IMR-90 (cell line): ENCODE data around the gene TOMM34. TPM values are rescaled to one million over a fixed set of nuclear protein-coding genes. Genes with fewer than 3 reads are reported as not detected.

Source experiments
- ATAC-seq: fragments of 200-7000 bp; cut with Tn5 transposase; 2 replicates; pipeline ENCODE4 v1.9.1; 2020; ENCODE audit warnings: low read depth, mild to moderate bottlenecking, moderate library complexity
- BruUV-seq: library from RNA; stranded (reverse); fragments of 400-500 nt; replicated peaks from 2 replicates; lab custom pipeline; 2021; lab: Mats Ljungman, UMichigan
- CTCF ChIA-PET: fragments of 300-600 bp; formaldehyde crosslinking; extraction: SDS; loops from one replicate; lab custom pipeline; 2021; ENCODE audit warnings: antibody characterized with exemption; lab: Yijun Ruan, JAX
- POLR2A ChIA-PET: fragments of 300-600 bp; sonication (Branson Sonifier 250); formaldehyde crosslinking; loops from one replicate; lab custom pipeline; 2022; ENCODE audit warnings: antibody characterized with exemption; ENCODE audit not compliant: unreplicated experiment; lab: Charles Lee
- DNase-seq: peaks from one replicate; pipeline ENCODE4 v3.0.0; 2013
- H2AFZ ChIP-seq: replicated peaks from 2 replicates; pipeline ENCODE3; 2013; ENCODE audit warnings: low read length, mild to moderate bottlenecking; ENCODE audit not compliant: poor library complexity
- H2AK5ac ChIP-seq: 2 replicates; pipeline ENCODE4 v1.6.1; 2013; ENCODE audit warnings: low read depth, low read length, inconsistent platforms
- H2AK9ac ChIP-seq: replicated peaks from 2 replicates; pipeline ENCODE3; 2013; ENCODE audit warnings: mild to moderate bottlenecking, low read depth, low read length, moderate library complexity; ENCODE audit not compliant: poor library complexity
- H2BK120ac ChIP-seq: 2 replicates; pipeline ENCODE4 v1.6.1; 2013; ENCODE audit warnings: low read depth, low read length, inconsistent platforms
- H2BK15ac ChIP-seq: 3 replicates; pipeline ENCODE4 v1.6.1; 2013; ENCODE audit warnings: low read depth, low read length, inconsistent platforms
- H2BK20ac ChIP-seq: 2 replicates; pipeline ENCODE4 v1.6.1; 2013; ENCODE audit warnings: low read depth, mild to moderate bottlenecking, inconsistent platforms, low read length, moderate library complexity
- H2BK5ac ChIP-seq: 2 replicates; pipeline ENCODE4 v1.6.1; 2013; ENCODE audit warnings: mild to moderate bottlenecking, low read depth, low read length, inconsistent platforms; ENCODE audit not compliant: poor library complexity, severe bottlenecking
- H3K14ac ChIP-seq: replicated peaks from 2 replicates; pipeline ENCODE4 v1.6.1; 2013; ENCODE audit warnings: low read depth, low read length, inconsistent platforms
- H3K18ac ChIP-seq: 2 replicates; pipeline ENCODE4 v1.6.1; 2013; ENCODE audit warnings: low read depth, low read length, control low read depth
- H3K23ac ChIP-seq: 2 replicates; pipeline ENCODE4 v1.6.1; 2013; ENCODE audit warnings: low read depth, low read length, inconsistent platforms
- H3K27ac ChIP-seq: 2 replicates; pipeline ENCODE4 v1.5.1; 2013; ENCODE audit warnings: mild to moderate bottlenecking, control low read depth, low read length; ENCODE audit not compliant: insufficient read depth
- H3K27me3 ChIP-seq: 2 replicates; pipeline ENCODE4 v1.6.1; 2013; ENCODE audit warnings: low read length; ENCODE audit not compliant: control insufficient read depth, insufficient read depth
- H3K36me3 ChIP-seq: 2 replicates; pipeline ENCODE4 v1.6.1; 2013; ENCODE audit warnings: low read length, mixed read lengths; ENCODE audit not compliant: control insufficient read depth, insufficient read depth
- H3K4ac ChIP-seq: 2 replicates; pipeline ENCODE4 v1.6.1; 2013; ENCODE audit warnings: low read depth, low read length, inconsistent platforms
- H3K4me1 ChIP-seq: 2 replicates; pipeline ENCODE4 v1.6.1; 2013; ENCODE audit warnings: low read length, mixed read lengths; ENCODE audit not compliant: control insufficient read depth, insufficient read depth
- H3K4me2 ChIP-seq: 2 replicates; pipeline ENCODE4 v1.6.1; 2013; ENCODE audit warnings: low read depth, mild to moderate bottlenecking, control low read depth, low read length, moderate library complexity
- H3K4me3 ChIP-seq: 2 replicates; pipeline ENCODE4 v1.5.1; 2013; ENCODE audit warnings: low read depth, mild to moderate bottlenecking, control low read depth, low read length, moderate library complexity; ENCODE audit not compliant: insufficient read depth
- H3K56ac ChIP-seq: 2 replicates; pipeline ENCODE4 v1.6.1; 2013; ENCODE audit warnings: low read length, inconsistent platforms; ENCODE audit not compliant: insufficient read depth; ENCODE audit errors: extremely low read depth
- H3K79me1 ChIP-seq, 2 experiments: 2 replicates each; pipeline ENCODE4 v1.6.1; 2013; ENCODE audit warnings: low read length in 2 of 2, inconsistent platforms in 1 of 2, low read depth in 1 of 2
- H3K9ac ChIP-seq: 2 replicates; pipeline ENCODE4 v1.6.1; 2013; ENCODE audit warnings: low read depth, low read length, control low read depth
- H3K9me1 ChIP-seq: 2 replicates; pipeline ENCODE4 v1.6.1; 2013; ENCODE audit warnings: low read length, inconsistent platforms; ENCODE audit not compliant: insufficient read depth
- H3K9me3 ChIP-seq: 2 replicates; pipeline ENCODE4 v1.6.1; 2013; ENCODE audit warnings: low read length; ENCODE audit not compliant: control insufficient read depth, insufficient read depth
- H4K20me1 ChIP-seq: 2 replicates; pipeline ENCODE4 v1.6.1; 2013; ENCODE audit warnings: low read length, inconsistent platforms; ENCODE audit not compliant: insufficient read depth
- H4K5ac ChIP-seq: 2 replicates; pipeline ENCODE4 v1.6.1; 2013; ENCODE audit warnings: mild to moderate bottlenecking, low read depth, low read length, control low read depth
- H4K8ac ChIP-seq, 2 experiments: 2 replicates each; pipeline ENCODE4 v1.6.1; 2013; ENCODE audit warnings: low read depth in 2 of 2, low read length in 2 of 2, control low read depth in 1 of 2, inconsistent platforms in 1 of 2
- H4K91ac ChIP-seq: 2 replicates; pipeline ENCODE4 v1.6.1; 2013; ENCODE audit warnings: low read depth, low read length, inconsistent platforms; ENCODE audit not compliant: insufficient read depth
- BHLHE40 ChIP-seq: fragments of 150-350 bp; IDR thresholded peaks from 2 replicates; pipeline ENCODE4 v1.6.1; 2016; ENCODE audit warnings: mild to moderate bottlenecking, low read depth, low read length
- CHD1 ChIP-seq: IDR thresholded peaks from 2 replicates; pipeline ENCODE4 v1.6.1; 2012; ENCODE audit warnings: low read depth, low read length, improper control_type of control experiment
- FOS ChIP-seq: fragments of 150-350 bp; IDR thresholded peaks from 2 replicates; pipeline ENCODE4 v1.6.1; 2016; ENCODE audit warnings: low read depth, low read length
- MAFK ChIP-seq: IDR thresholded peaks from 2 replicates; pipeline ENCODE4 v1.6.1; 2012; ENCODE audit warnings: low read depth, low read length, improper control_type of control experiment
- MXI1 ChIP-seq: IDR thresholded peaks from 2 replicates; pipeline ENCODE4 v1.6.1; 2012; ENCODE audit warnings: low read depth, mild to moderate bottlenecking, low read length, moderate library complexity, borderline replicate concordance
- NFE2L2 ChIP-seq: fragments of 150-350 bp; IDR thresholded peaks from 2 replicates; pipeline ENCODE4 v1.6.1; 2016; ENCODE audit warnings: low read depth, mild to moderate bottlenecking, low read length
- POLR2A ChIP-seq: IDR thresholded peaks from 2 replicates; pipeline ENCODE4 v1.6.1; 2012; ENCODE audit warnings: mild to moderate bottlenecking, low read depth, low read length
- RAD21 ChIP-seq: IDR thresholded peaks from 2 replicates; pipeline ENCODE4 v1.6.1; 2012; ENCODE audit warnings: low read length, improper control_type of control experiment
- RCOR1 ChIP-seq: IDR thresholded peaks from 2 replicates; pipeline ENCODE4 v1.6.1; 2012; ENCODE audit warnings: mild to moderate bottlenecking, low read length, improper control_type of control experiment; ENCODE audit not compliant: insufficient replicate concordance
- SMC3 ChIP-seq: fragments of 150-350 bp; IDR thresholded peaks from 2 replicates; pipeline ENCODE4 v1.6.1; 2016; ENCODE audit warnings: low read depth, mild to moderate bottlenecking, antibody characterized with exemption, low read length, moderate library complexity
- WGBS, 2 experiments: methylation state at CpG; one replicate each; pipeline versions ENCODE4 v1.1.5 to v1.1.7; 2013; ENCODE audit warnings: missing lambda C conversion rate in 2 of 2; ENCODE audit not compliant: insufficient read length in 1 of 2; ENCODE audit errors: extremely low coverage in 2 of 2; 5-methylcytosine and 5-hydroxymethylcytosine counted together
- dilution Hi-C: fragments of 300-500 bp; cut with HindIII; formaldehyde crosslinking; loops from one replicate; pipeline ENCODE4 v1.14.3; 2018; ENCODE audit warnings: low sequenced_read_pairs; ENCODE audit not compliant: unreplicated experiment
- in situ Hi-C: fragments of 300-500 bp; cut with MboI; formaldehyde crosslinking; loops from 3 replicates; pipeline ENCODE4 v1.14.3; 2019; ENCODE audit warnings: low sequenced_read_pairs, inconsistent platforms, mixed read lengths
- intact Hi-C: fragments of 100-400 bp; cut with micrococcal nuclease; formaldehyde crosslinking; loops from 2 replicates; pipeline ENCODE4 v1.10.0; 2022
- polyA plus RNA-seq, 3 experiments: library from polyadenylated mRNA; depleted of rRNA; stranded (reverse); fragments of >200 nt; gene quantifications; 2 replicates each; pipeline ENCODE4 v1.2.3, GENCODE V29; 2012; ENCODE audit warnings: low replicate concordance in 1 of 3
- total RNA-seq: library from RNA; depleted of rRNA; stranded (reverse); fragments of >200 nt; gene quantifications from 2 replicates; pipeline ENCODE4 v1.2.3, GENCODE V29; 2012
- TF ChIP-seq, protein P1 (sequence below): conservative IDR thresholded peaks from 2 replicates; pipeline ENCODE4 v1.5.1; 2012; ENCODE audit warnings: mild to moderate bottlenecking, low read depth, low read length, improper control_type of control experiment
- TF ChIP-seq, protein P2 (sequence below): fragments of 150-350 bp; IDR thresholded peaks from 2 replicates; pipeline ENCODE4 v1.6.1; 2017; ENCODE audit warnings: mild to moderate bottlenecking, antibody characterized with exemption, low read length, low read depth
- TF ChIP-seq, protein P3 (sequence below): fragments of 150-350 bp; IDR thresholded peaks from 2 replicates; pipeline ENCODE4 v1.6.1; 2016; ENCODE audit warnings: low read depth, mild to moderate bottlenecking, low read length, moderate library complexity, borderline replicate concordance

The TOMM34 gene
- total and polyA plus RNA-seq, 2 of the 4 experiments (the other 2 are of a cell fraction), result 97.5 to 101 TPM

DNA sequence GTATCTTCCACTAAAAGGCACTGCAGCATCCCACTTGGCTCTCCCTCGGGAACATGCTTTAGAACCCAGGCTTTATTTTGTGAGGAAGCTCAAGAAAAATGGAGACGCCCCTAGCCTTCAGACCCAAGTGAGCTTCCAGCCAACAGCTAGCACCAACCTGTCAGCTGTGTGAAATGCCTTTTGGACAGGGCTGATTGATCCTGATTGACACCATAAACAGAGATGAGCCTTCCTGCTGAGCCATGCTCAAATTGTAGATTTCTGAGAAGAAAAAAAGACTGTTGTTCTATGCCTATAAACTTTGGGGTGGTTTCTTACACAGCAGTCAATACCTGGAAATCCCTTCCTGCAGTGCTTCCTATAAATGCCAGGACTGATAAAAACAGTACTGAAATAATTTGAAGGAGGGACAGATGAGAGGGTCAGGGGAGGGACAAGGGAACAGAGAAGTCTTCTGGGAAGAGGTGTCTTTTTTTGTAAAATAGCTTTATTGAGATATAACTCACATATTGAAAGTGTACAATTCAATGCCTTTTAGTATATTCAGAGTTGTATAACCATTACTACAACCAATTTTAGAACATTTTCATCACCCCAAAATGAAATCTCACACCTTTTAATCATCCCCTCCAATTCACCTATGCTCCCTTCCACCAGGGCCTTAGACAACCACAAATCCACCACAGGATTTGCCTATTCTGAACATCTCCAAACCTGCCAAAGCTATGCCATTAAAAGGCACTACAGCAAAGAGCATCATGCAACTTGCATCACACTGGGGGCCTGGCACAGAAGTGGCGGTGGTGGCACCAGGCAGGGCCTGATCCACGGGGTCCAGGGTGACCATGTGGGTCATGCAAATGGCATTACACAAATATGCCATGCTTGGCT is 3.4 kb upstream of the TOMM34 start (continued):
- TF ChIP-seq, protein P1, sequence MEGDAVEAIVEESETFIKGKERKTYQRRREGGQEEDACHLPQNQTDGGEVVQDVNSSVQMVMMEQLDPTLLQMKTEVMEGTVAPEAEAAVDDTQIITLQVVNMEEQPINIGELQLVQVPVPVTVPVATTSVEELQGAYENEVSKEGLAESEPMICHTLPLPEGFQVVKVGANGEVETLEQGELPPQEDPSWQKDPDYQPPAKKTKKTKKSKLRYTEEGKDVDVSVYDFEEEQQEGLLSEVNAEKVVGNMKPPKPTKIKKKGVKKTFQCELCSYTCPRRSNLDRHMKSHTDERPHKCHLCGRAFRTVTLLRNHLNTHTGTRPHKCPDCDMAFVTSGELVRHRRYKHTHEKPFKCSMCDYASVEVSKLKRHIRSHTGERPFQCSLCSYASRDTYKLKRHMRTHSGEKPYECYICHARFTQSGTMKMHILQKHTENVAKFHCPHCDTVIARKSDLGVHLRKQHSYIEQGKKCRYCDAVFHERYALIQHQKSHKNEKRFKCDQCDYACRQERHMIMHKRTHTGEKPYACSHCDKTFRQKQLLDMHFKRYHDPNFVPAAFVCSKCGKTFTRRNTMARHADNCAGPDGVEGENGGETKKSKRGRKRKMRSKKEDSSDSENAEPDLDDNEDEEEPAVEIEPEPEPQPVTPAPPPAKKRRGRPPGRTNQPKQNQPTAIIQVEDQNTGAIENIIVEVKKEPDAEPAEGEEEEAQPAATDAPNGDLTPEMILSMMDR, result no peak

DNA sequence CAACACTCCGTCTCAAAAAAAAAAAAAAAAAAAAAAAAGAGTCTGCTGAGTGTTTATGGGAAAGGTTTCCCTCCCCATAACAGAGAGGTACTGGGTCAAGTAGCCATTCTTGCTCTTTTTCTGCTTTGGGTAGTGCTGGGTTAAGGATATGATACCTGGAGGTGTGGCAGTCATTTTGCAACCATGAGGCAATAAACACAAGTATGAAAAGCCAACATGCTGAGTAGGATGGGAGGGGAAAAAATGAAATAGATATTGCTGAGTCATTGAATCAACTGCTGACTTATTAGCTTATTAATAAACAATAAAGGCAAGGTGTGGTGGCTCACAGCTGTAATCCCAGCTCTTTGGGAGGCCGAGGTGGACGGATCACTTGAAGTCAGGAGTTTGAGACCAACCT is 2.3 kb upstream of the TOMM34 start:
- no peak overlapping the region for H4K8ac ChIP-seq
- no peak for TF ChIP-seq RCOR1
- TF ChIP-seq POLR2A, result no peak
- TF ChIP-seq CHD1, result no peak
- TF ChIP-seq MXI1, result no peak
- TF ChIP-seq, protein P2, sequence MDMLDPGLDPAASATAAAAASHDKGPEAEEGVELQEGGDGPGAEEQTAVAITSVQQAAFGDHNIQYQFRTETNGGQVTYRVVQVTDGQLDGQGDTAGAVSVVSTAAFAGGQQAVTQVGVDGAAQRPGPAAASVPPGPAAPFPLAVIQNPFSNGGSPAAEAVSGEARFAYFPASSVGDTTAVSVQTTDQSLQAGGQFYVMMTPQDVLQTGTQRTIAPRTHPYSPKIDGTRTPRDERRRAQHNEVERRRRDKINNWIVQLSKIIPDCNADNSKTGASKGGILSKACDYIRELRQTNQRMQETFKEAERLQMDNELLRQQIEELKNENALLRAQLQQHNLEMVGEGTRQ, result no peak
- TF ChIP-seq FOS, result no peak
- peak; percentile 94 for TF ChIP-seq NFE2L2
- TF ChIP-seq SMC3, result no peak
- TF ChIP-seq, protein P3, sequence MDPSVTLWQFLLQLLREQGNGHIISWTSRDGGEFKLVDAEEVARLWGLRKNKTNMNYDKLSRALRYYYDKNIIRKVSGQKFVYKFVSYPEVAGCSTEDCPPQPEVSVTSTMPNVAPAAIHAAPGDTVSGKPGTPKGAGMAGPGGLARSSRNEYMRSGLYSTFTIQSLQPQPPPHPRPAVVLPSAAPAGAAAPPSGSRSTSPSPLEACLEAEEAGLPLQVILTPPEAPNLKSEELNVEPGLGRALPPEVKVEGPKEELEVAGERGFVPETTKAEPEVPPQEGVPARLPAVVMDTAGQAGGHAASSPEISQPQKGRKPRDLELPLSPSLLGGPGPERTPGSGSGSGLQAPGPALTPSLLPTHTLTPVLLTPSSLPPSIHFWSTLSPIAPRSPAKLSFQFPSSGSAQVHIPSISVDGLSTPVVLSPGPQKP, result no peak
- TF ChIP-seq MAFK, result peak; percentile 80
- no peak for TF ChIP-seq BHLHE40
- no peak for TF ChIP-seq RAD21

More for the DNA sequence above, 2.3 kb upstream of the TOMM34 start:
- Histone ChIP-seq H3K9ac (no peak overlapping the region), H3K27ac (no peak overlapping the region), H4K91ac (no peak overlapping the region), H4K20me1 (peaks cover 14% of the 10 kb centered on the region; the same call in 1 of the 2 replicates), H3K4me2 (no peak overlapping the region), H3K27me3 (no peaks in the 10 kb centered on the region), H2AK9ac (no peak overlapping the region), H2AK5ac (no peak overlapping the region), H3K14ac (no peak overlapping the region), H2BK20ac (no peak overlapping the region), H3K4me1 (peaks cover 11% of the 10 kb centered on the region), H2BK5ac (no peak overlapping the region), H2BK15ac (no peak overlapping the region), H3K56ac (no peak overlapping the region), H3K9me1 (peaks cover 10% of the 10 kb centered on the region), H3K9me3 (no peaks in the 10 kb centered on the region), H2AFZ (no peak overlapping the region), H3K4ac (no peak overlapping the region), H3K23ac (no peak overlapping the region), H2BK120ac (no peak overlapping the region), H3K79me1 (peaks cover 23 to 35% of the 10 kb centered on the region in 2 experiments), H3K4me3 (no peak overlapping the region), H3K18ac (no peak overlapping the region), H4K5ac (no peak overlapping the region), H3K36me3 (peaks cover 2% of the 10 kb centered on the region; the same call in 1 of the 2 replicates)
- ChIA-PET POLR2A (no interaction called here), CTCF (no interaction called here)
- dilution Hi-C loops, result no loop called here
- no CpG with 5 or more reads among the region's 3 CpGs for WGBS, 2 experiments
- in situ Hi-C loops, result no loop called here
- BruUV-seq, result no TSS peak
- DNase-seq (no peak), ATAC-seq (no peak)
- intact Hi-C loops, result loop anchor here (5.0 to 10.0 kb wide), 2 partner anchors 812 to 1725 kb away; partner anchors contain the start of gene TP53RK
